Kidney (tissue), 14 donors: ENCODE results near the gene IL4R. TPM values are rescaled to one million over a fixed set of nuclear protein-coding genes. Genes with fewer than 3 reads are reported as not detected.

Source experiments
- DNase-seq, 5 donors: peaks; one replicate each; pipeline ENCODE4 v3.0.0-alpha.2; 2013 to 2020
- FAIRE-seq: peaks from 2 replicates; lab custom pipeline; 2012; peaks lifted over from hg19 to GRCh38; lab: Jason Lieb, UNC
- H3K27ac ChIP-seq, 2 donors: one replicate each; pipeline ENCODE4 v1.7.0; 2013; ENCODE audit warnings: low read depth in 2 of 2, low read length in 2 of 2, inconsistent platforms in 1 of 2
- H3K27me3 ChIP-seq: one replicate; pipeline ENCODE4 v1.7.1; 2013; ENCODE audit warnings: low read length, inconsistent platforms; ENCODE audit not compliant: control insufficient read depth, insufficient read depth
- H3K36me3 ChIP-seq, 3 donors: one replicate each; pipeline versions ENCODE4 v1.7.0 to v1.7.1; 2013; ENCODE audit warnings: low read length in 3 of 3, control low read depth in 1 of 3, inconsistent platforms in 1 of 3; ENCODE audit not compliant: insufficient read depth in 3 of 3, control insufficient read depth in 2 of 3
- H3K4me1 ChIP-seq, 3 donors: one replicate each; pipeline versions ENCODE4 v1.7.0 to v1.7.1; 2013; ENCODE audit warnings: low read length in 3 of 3, inconsistent platforms in 1 of 3, low read depth in 1 of 3; ENCODE audit not compliant: control insufficient read depth in 2 of 3, insufficient read depth in 2 of 3
- H3K4me3 ChIP-seq, 3 donors: one replicate each; pipeline versions ENCODE4 v1.7.0 to v1.8.1; 2013; ENCODE audit warnings: low read length in 3 of 3, control low read depth in 1 of 3, inconsistent platforms in 1 of 3
- H3K9ac ChIP-seq, 3 donors: one replicate each; pipeline versions ENCODE4 v1.7.0 to v1.7.1; 2013; ENCODE audit warnings: low read length in 3 of 3, control low read depth in 1 of 3, inconsistent platforms in 1 of 3
- H3K9me3 ChIP-seq, 3 donors: one replicate each; pipeline versions ENCODE4 v1.7.0 to v1.7.1; 2013; ENCODE audit warnings: low read length in 3 of 3, control low read depth in 1 of 3, inconsistent platforms in 1 of 3; ENCODE audit not compliant: control insufficient read depth in 2 of 3, insufficient read depth in 1 of 3
- intact Hi-C: fragments of 100-400 bp; cut with DNase I; formaldehyde crosslinking; loops from one replicate; pipeline ENCODE4 v1.11.1; 2022
- polyA plus RNA-seq: library from polyadenylated mRNA; stranded (reverse); fragments of 350-450 nt; fragmentation: Illumina TruSeq; extraction: RNeasy Lipid Tissue Mini Kit (QIAGEN cat#74804); gene quantifications from one replicate; pipeline ENCODE4 v1.2.3, GENCODE V29; 2014; ENCODE audit warnings: low read depth, low replicate concordance; ENCODE audit not compliant: insufficient read depth
- total RNA-seq: library from RNA; stranded (reverse); fragmentation: NEBNext Ultra II Directional; extraction: Animal tissue kit (Norgen Biotek cat#: 25700); gene quantifications from one replicate; pipeline ENCODE4 v1.2.1, GENCODE V29; 2021
- TF ChIP-seq, protein P1 (sequence below): IDR thresholded peaks from 3 replicates; pipeline ENCODE4 v1.5.1; 2012; ENCODE audit warnings: mild to moderate bottlenecking, moderate library complexity, borderline replicate concordance; ENCODE audit not compliant: insufficient read depth; ENCODE audit errors: extremely low read depth
- donor health status: control.
- donor health status: control.
- donor health status: control.
- donor health status: control.
- donor health status: control.
- donor health status: DM: yes; HTN: yes; CAD: no.
- donor health status: Normal renal cell carcinoma (clear cell type).

IL4R gene
- total and polyA plus RNA-seq, 2 donors from 2014 or later: 13.8 to 115 TPM

GRCh38 chr16:27398894-27399853 lies 85.4 kb downstream of the IL4R start:
- H3K27ac ChIP-seq: no peak overlapping the region
- H3K9ac ChIP-seq: no peak overlapping the region
- DNase-seq (no peak), FAIRE-seq (no peak)
- H3K36me3 ChIP-seq: no peaks in the 10 kb centered on the region
- H3K27me3 ChIP-seq: no peaks in the 10 kb centered on the region
- TF ChIP-seq, protein P1, sequence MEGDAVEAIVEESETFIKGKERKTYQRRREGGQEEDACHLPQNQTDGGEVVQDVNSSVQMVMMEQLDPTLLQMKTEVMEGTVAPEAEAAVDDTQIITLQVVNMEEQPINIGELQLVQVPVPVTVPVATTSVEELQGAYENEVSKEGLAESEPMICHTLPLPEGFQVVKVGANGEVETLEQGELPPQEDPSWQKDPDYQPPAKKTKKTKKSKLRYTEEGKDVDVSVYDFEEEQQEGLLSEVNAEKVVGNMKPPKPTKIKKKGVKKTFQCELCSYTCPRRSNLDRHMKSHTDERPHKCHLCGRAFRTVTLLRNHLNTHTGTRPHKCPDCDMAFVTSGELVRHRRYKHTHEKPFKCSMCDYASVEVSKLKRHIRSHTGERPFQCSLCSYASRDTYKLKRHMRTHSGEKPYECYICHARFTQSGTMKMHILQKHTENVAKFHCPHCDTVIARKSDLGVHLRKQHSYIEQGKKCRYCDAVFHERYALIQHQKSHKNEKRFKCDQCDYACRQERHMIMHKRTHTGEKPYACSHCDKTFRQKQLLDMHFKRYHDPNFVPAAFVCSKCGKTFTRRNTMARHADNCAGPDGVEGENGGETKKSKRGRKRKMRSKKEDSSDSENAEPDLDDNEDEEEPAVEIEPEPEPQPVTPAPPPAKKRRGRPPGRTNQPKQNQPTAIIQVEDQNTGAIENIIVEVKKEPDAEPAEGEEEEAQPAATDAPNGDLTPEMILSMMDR: no peak
- intact Hi-C loops: no loop called here
- H3K9me3 ChIP-seq: no peaks in the 10 kb centered on the region
- no peak overlapping the region for H3K4me3 ChIP-seq
- H3K4me1 ChIP-seq: peaks cover 0 to 11% (median 0%) of the 10 kb centered on the region in 3 donors

DNA sequence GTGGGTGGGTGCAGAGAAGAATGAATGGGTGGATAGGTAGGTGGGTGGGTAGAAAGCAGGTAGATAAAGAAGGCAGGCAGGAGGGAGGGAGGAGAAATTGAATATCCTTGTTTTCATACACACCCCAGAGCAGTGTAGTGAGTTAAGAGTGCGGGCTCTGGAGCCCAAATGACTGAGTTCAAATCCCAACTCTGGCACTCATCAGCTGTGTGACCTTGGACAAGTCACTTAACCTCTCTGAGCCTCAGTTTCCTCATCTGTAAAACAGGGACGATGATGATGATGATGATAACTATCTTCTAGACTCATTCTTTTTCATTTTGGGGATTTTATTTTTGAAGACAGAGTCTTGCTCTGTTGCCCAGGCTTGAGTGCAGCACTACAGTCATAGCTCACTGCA lies 86.2 kb downstream of the IL4R start:
- Histone ChIP-seq H3K9ac (no peak overlapping the region), H3K9me3 (no peaks in the 10 kb centered on the region), H3K27ac (no peak overlapping the region), H3K4me1 (peaks cover 0 to 11% (median 0%) of the 10 kb centered on the region in 3 donors), H3K36me3 (no peaks in the 10 kb centered on the region), H3K4me3 (no peak overlapping the region), H3K27me3 (no peaks in the 10 kb centered on the region)
- no peak for DNase-seq
- intact Hi-C loops: no loop called here
- TF ChIP-seq, protein P1: no peak
- FAIRE-seq: no peak

- intact Hi-C loops: no loop called here
- DNase-seq (peak in 1 of 5 donors; percentile 7), FAIRE-seq (no peak)
- no peaks in the 10 kb centered on the region for H3K36me3 ChIP-seq
- TF ChIP-seq, protein P1: no peak
- H3K9ac ChIP-seq: no peak overlapping the region
- H3K4me3 ChIP-seq: no peak overlapping the region
- H3K27me3 ChIP-seq: no peaks in the 10 kb centered on the region
- H3K4me1 ChIP-seq: peaks cover 0 to 11% (median 0%) of the 10 kb centered on the region in 3 donors
- no peaks in the 10 kb centered on the region for H3K9me3 ChIP-seq
- H3K27ac ChIP-seq: no peak overlapping the region
Observed at GRCh38 chr16:27400751-27401620, 87.2 kb downstream of the IL4R start.
